ENCODE data around the gene MOB3A.

The MOB3A gene

DNA sequence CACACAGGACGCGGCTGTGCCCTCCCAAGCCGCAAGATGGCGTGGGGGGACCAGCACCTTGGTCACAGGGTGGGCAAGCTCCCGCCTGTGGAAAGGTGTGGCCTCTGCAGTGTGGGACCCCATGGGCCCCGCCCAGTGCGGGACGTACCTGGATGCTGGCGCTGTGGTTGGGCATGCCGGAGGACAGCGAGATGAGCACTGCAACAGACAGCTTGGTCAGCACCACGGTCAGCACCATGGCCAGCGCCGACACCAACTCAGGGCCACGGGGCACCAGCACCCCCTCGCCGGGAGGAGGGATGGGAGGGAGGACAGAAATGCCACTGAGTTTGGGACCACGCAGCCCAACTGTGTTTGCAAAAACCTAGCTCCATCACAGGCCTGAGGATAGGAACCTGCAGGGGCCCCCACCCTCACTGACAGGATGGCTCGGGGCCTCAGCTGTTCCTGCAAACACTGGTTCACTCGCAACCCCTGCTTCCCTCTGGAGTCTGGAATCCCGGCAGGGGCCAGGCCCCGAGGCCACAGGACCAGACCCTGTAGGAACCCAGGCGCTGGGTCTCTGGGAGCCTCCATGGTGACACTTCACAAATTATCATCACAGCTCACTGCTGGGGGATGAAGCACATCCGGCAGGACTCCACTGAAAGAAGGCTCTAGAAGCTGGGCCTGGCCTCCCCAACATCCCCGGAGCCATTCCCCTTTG lies 27.7 kb upstream of the MOB3A start:
- peak; percentile 32 for DNase-seq (ENCODE audit: low read depth, low spot score)

- no peak for DNase-seq (ENCODE audit: low read depth, low spot score)
Observed at GRCh38 chr19:2122982-2123381, 26.9 kb upstream of the MOB3A start.

GRCh38 chr19:2122251-2122650 lies 26.1 kb upstream of the MOB3A start:
- no peak for DNase-seq (ENCODE audit: low read depth, low spot score)

DNA sequence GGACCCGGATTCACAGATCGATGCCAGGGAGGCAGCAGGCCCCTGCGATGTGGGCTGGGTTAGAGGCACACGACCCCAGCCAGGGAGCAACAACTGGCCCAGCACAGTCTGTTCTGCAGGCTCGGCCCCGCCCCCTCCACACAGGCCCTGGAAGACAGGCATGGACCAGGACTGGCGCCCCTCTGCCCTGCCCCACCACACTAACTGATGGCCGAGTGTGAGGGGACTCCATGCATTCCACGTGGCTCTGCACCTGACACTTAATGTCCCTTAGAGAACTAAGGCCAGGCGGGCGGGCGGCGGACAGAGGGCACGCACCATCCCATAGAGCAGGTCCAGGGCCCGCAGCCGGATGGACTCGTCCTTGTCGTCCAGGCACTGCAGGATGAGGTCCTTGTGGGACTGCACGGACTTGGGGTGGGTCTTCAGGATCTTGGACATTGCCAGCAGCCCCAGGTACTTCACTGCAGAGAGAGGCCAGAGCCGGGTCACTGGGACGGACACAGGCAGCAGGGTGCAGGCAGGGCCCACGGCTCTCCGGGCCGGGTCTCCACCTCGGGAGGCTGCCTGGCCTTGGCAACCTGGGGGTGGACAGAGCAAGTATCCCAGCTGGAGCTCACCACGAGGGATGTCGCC lies 25.4 kb upstream of the MOB3A start:
- no peak for DNase-seq (ENCODE audit: low read depth, low spot score)

DNA sequence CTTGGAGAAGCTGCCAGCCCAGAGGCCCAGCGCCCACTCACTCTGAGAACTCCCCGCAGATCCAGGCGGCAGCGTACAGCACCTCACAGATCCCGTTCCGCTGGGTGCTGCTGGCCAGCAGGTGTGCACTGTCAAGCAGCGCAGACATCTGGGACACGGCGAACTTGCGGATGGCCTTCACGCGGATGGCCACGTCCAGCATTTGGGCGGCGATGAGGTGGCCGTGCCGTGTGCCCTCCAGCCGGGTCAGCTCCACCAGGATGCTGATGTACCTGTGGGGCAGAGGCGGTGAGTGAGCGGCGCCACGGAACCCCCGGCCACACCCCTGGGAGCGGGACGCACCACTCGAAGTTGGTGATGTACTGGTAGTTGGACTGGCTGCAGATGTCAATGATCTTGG lies 24.7 kb upstream of the MOB3A start:
- no peak for DNase-seq (ENCODE audit: low read depth, low spot score)

DNA sequence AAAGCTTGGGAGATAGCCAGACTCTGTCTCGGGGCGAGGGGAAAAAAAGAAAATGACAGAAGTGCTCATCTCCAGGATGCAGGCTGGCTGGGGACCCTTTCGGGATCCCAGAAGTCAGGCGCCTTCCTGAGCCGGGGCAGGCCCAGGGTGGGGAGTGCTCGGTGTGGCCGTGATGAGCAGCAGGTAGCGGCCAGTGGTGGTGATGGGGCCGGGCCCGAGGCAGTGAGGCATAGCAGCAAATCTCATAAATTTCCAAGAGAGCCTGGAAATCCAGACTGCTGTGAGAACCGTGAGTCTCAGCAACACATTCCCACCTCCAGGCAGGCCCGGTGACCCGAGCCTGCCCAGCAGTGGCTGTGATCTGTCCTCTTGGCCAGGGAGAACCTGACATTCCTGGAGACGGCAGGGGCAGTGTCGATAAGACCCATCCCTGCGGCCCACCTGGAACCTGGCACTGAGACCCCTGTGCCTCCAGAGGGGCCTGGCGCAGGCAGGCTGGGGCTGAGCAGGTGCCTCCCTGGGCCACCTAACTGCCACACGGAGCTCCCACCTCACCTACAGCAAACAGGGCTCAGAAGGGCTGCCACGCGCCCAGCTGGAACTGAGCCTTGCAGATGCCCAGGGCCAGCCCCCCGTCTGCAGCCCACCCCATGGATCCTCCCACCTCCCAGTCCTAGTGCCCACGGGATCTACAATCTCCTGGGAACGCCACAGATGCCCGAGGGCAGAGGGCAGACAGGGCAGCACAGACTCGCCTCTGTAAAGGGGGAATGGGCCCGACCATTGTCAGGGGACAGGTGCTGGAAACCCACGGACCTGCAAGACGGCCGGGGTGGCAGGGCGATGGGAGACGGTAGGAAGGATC lies 24.0 kb upstream of the MOB3A start:
- DNase-seq (ENCODE audit: low read depth, low spot score): no peak

GRCh38 chr19:2118438-2118837 lies 22.3 kb upstream of the MOB3A start:
- no peak for DNase-seq (ENCODE audit: low read depth, low spot score)

DNA sequence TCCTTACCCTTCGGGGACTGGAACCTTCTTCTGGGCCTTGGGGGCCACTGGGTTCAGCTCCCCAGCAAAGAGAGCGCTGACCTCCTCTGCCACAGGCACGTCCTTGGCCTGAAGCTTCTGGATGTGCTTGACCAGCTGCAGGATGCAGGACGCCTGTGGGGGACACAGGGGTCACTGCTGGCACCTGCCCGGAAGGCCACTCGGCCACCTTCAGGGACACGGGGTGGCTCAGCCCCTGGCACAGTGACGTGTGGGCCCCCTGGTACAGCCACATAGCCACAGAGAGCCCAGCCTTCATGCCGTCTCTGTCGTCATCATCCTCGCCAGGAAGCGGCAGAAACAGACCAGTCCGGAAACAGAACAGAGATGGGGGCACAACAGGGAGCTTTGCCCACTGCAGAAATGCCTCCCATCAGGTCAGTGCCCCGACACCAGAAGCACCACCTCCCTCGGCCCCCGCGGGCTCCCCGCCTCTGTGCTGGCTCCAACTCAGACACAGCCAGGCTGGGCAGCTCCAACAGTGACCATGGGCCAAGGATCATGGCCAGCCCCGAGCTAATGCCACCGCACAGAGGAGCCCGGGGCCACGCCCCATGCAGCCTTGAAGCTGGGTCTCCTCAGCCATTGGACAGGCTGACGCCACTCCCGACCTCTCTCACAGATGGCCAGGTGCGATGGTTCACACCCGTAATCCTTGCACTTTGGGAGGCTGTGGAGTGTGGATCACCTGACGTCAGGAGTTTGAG lies 21.3 kb upstream of the MOB3A start:
- DNase-seq (ENCODE audit: low read depth, low spot score): no peak

DNA sequence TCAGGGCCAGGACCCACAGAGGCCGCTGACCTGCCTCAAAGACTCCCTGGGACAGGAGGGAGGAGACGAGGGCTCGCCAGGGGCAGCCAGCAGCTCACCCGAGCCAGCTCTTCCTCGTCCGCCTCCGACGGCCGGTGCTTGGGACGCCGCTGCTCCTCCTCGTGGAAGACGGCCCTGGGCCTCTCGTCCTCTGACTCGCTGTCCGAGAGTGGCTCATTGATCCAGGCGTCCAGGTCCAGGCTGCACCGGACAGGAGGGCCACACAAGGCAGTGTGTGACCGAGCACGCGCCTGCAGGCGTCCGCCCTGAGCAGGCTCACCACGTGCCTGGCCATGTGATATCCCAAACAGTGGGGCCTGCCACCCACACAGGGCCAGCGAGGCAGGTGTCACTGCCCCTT lies 20.4 kb upstream of the MOB3A start:
- DNase-seq (ENCODE audit: low read depth, low spot score): no peak

DNA sequence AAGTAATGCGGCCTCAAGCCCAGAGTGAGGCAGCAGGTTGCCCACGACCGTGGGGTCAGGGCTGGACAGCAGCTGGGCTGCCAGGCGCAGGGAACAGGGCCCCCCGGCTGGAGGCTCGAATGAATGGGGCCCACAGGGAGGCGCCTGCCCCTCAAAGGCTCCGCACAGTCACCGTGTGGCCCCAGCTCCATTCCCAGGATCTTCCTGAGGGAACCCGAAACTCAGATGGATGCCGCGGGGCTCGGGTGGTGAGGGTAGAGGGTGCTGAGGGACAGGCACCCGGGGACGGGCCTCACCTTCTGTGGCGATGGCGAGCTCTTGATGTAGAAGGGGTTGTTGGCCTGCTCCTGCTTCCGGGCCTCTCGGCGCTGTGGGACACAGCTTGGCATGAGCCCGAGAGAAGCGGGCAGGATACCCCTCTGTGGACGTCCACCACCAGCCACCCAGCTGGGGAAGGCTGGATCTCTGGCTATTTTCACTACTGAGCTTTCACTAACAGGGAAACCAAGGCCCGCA lies 19.8 kb upstream of the MOB3A start:
- DNase-seq (ENCODE audit: low read depth, low spot score): no peak

GRCh38 chr19:2115324-2115723 lies 19.2 kb upstream of the MOB3A start:
- DNase-seq (ENCODE audit: low read depth, low spot score): no peak

DNA sequence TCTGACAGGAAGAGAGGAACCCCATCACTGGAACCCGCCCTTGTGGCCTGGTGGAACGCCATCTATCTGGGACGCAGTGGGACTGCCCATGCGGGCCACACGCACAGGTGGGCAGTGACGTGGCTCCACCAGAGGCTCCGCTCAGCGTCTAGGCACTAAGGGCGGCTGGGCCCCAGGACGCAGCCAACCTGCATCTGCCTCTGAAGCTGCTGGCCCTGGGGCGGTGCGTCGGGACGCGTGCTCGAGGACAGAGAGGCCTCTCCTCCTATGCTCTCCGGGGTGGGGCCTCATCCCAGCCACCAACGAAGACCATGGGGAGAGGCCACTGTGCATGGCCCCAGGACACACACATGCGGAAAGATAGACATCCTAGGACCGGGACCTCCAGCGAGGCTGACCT lies 18.7 kb upstream of the MOB3A start:
- DNase-seq (ENCODE audit: low read depth, low spot score): no peak

DNA sequence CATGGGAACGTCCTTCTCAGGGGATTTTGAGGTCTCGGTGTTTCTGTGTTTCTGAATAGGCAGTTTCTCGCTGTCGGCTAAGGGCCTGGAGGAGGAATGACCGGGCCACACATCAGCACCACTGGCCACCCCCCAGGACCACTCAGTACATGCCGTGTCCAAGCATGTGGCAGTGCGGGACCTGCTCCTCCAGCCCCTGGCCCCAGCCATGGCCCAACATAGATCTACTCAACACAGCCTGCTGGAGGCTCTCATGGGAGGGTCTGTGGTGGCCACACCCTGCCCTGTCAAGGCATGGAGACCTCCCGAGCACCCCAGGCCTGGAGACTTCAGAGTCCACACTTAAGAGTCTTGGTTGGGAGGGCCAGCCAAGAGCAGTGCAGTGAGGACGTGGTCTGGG lies 18.1 kb upstream of the MOB3A start:
- DNase-seq (ENCODE audit: low read depth, low spot score): no peak

DNA sequence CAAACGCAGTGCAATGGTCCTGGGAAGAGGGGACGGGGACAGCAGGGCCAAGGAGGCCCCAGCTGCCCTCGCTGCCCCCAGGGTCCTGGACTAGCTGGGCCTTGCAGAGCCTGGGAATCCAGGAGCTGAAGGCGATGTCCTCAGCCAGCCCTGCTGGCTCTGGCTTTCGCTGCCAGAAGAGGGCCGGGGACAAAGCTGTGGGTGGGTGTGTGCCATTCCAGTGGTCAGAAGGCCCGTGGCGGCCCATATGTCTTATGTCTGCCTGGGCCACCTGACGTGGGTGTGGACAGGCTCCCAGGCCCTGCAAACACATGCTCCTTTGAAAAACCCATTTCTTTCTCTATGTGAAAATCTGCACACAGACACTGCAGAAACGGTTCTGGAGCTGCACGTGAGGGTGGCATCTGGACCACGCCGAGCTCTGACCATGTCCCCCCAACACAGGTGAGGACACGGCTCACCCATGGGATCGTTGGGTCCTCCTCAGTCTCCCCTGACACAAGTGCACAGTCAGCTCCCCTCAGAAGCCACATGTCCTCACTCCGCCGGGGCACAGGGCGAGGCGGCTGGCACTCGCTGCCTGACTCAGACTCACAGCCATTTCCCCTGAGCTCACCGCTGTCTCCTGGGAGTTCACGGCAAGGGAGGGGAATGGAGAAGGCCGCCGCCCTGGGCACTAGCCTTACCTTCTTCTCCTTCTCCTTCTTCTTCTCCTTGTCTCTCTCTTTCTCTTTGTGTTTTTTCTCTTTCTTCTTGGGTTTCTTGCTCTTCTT lies 17.5 kb upstream of the MOB3A start:
- DNase-seq (ENCODE audit: low read depth, low spot score): peak; percentile 47

GRCh38 chr19:2112516-2113320 lies 16.6 kb upstream of the MOB3A start:
- DNase-seq (ENCODE audit: low read depth, low spot score): no peak

DNA sequence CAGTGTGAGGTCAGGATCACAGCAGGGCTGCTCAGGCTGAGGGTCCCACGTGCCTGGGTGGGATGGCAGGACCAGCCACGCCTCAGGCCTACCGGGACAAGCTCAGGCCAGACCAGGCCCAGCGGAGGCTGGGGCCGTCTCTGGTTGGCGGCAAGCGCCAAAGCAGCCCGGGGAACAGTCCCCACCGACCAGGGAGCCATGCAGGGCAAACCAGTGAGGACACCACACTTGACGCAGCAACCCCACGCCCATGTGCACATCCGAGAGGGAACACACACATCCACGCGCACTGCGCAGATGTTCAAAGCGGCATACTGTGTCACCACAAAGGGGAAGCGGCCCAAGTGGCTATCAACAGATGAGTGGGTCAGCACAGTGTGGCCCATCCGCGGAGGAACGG lies 15.8 kb upstream of the MOB3A start:
- DNase-seq (ENCODE audit: low read depth, low spot score): no peak

GRCh38 chr19:2111425-2111824 lies 15.3 kb upstream of the MOB3A start:
- no peak for DNase-seq (ENCODE audit: low read depth, low spot score)

DNA sequence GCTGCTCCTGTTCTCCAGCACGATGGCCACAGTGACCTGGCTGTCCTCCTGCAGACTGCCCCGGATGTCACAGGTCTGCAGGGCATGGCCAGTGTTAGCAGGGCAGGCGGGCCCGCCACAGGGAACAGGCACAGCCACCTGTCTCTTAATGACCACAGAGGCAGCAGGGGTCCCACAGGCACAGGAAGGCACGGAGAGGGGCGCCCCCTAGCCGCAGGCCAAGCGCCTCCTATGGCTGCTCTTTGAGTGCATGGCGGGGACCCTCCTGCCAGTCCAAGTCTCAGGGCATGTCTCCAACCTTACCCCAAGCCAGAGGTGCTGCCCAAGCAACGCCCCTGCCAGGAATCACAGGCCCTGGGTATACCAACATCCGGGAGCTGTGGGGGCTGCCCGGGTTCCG lies 14.7 kb upstream of the MOB3A start:
- DNase-seq (ENCODE audit: low read depth, low spot score): no peak

GRCh38 chr19:2109046-2109864 lies 13.1 kb upstream of the MOB3A start:
- DNase-seq (ENCODE audit: low read depth, low spot score): no peak
